GM23248 (cell line): ENCODE measurements around the gene KDM6A. TPM values are rescaled to one million over a fixed set of nuclear protein-coding genes. Genes with fewer than 3 reads are reported as not detected.

Source experiments
- DNase-seq: peaks from one replicate; pipeline ENCODE4 v3.0.0-alpha.2; 2015
- H2AFZ ChIP-seq: fragments of 200-600 bp; sonication (generic); 2 replicates; pipeline ENCODE4 v1.6.1; 2016; ENCODE audit warnings: antibody characterized with exemption
- H3F3A ChIP-seq: fragments of 200-600 bp; sonication (generic); 2 replicates; pipeline ENCODE4 v1.6.1; 2016; ENCODE audit warnings: mild to moderate bottlenecking, antibody characterized with exemption, mixed run types; ENCODE audit not compliant: insufficient read depth
- H3K27ac ChIP-seq: fragments of 200-600 bp; sonication (generic); 2 replicates; pipeline ENCODE4 v1.5.1; 2016; ENCODE audit warnings: mild to moderate bottlenecking
- H3K27me3 ChIP-seq: fragments of 200-600 bp; sonication (generic); replicated peaks from 2 replicates; pipeline ENCODE4 v1.6.1; 2016; ENCODE audit warnings: mild to moderate bottlenecking; ENCODE audit not compliant: insufficient read depth
- H3K36me3 ChIP-seq: fragments of 200-600 bp; sonication (generic); 2 replicates; pipeline ENCODE4 v1.6.1; 2016; ENCODE audit warnings: low read depth, mild to moderate bottlenecking
- H3K4me1 ChIP-seq: fragments of 200-600 bp; sonication (generic); 2 replicates; pipeline ENCODE4 v1.6.1; 2016; ENCODE audit warnings: mild to moderate bottlenecking; ENCODE audit not compliant: insufficient read depth
- H3K4me2 ChIP-seq: fragments of 200-600 bp; sonication (generic); one replicate; pipeline ENCODE4 v1.6.1; 2016; ENCODE audit warnings: mild to moderate bottlenecking; ENCODE audit not compliant: unreplicated experiment
- H3K4me3 ChIP-seq: fragments of 200-600 bp; sonication (generic); 2 replicates; pipeline ENCODE4 v1.5.1; 2016; ENCODE audit warnings: mild to moderate bottlenecking
- H3K79me2 ChIP-seq: fragments of 200-600 bp; sonication (generic); 2 replicates; pipeline ENCODE4 v1.6.1; 2016; ENCODE audit warnings: mild to moderate bottlenecking; ENCODE audit not compliant: insufficient read depth
- H3K9ac ChIP-seq: fragments of 200-600 bp; sonication (generic); 2 replicates; pipeline ENCODE4 v1.6.1; 2016; ENCODE audit warnings: mild to moderate bottlenecking
- H3K9me2 ChIP-seq: fragments of 200-600 bp; sonication (generic); 2 replicates; pipeline ENCODE4 v1.6.1; 2016; ENCODE audit warnings: mixed run types, mild to moderate bottlenecking, moderate library complexity; ENCODE audit not compliant: insufficient read depth
- H3K9me3 ChIP-seq: fragments of 200-600 bp; sonication (generic); one replicate; pipeline ENCODE4 v1.6.1; 2017; ENCODE audit warnings: low read depth
- H4K20me1 ChIP-seq: fragments of 200-600 bp; sonication (generic); 2 replicates; pipeline ENCODE4 v1.6.0; 2016; ENCODE audit not compliant: insufficient read depth
- EZH2 ChIP-seq: fragments of 200-600 bp; sonication (generic); IDR thresholded peaks from 2 replicates; pipeline ENCODE4 v1.6.1; 2018; ENCODE audit warnings: antibody characterized with exemption, mild to moderate bottlenecking; ENCODE audit not compliant: insufficient read depth, poor library complexity, severe bottlenecking
- EZH2phosphoT487 ChIP-seq: fragments of 200-600 bp; sonication (generic); IDR thresholded peaks from 2 replicates; pipeline ENCODE4 v1.6.1; 2018; ENCODE audit warnings: antibody characterized with exemption, moderate library complexity, mild to moderate bottlenecking, low read depth; ENCODE audit not compliant: insufficient read depth
- WGBS, 2 experiments: methylation state at CpG; one replicate each; pipeline ENCODE4 v1.1.6; 2015 to 2017; ENCODE audit warnings: low lambda C conversion rate in 2 of 2, low coverage in 1 of 2; ENCODE audit errors: missing lambda C conversion rate in 2 of 2; 5-methylcytosine and 5-hydroxymethylcytosine counted together
- in situ Hi-C: fragments of 300-500 bp; cut with MboI; formaldehyde crosslinking; loops from 2 replicates; pipeline ENCODE4 v1.15.0; 2020
- polyA plus RNA-seq: library from polyadenylated mRNA; unstranded; fragments of >200 nt; fragmentation: Nextera tagmentation; extraction: Ambion mirVana; gene quantifications from 2 replicates; pipeline ENCODE4 v1.2.1, GENCODE V29; 2016
- total RNA-seq: library from RNA; depleted of rRNA; stranded (reverse); fragments of >200 nt; shearing (Covaris generic); gene quantifications from 2 replicates; pipeline ENCODE4 v1.2.3, GENCODE V29; 2014

KDM6A gene
- total and polyA plus RNA-seq, 2 experiments from 2014 or later, result 5.8 to 12.0 TPM

- Histone ChIP-seq H3F3A (no peaks in the 10 kb centered on the region), H3K79me2 (peaks cover 100% of the 10 kb centered on the region), H4K20me1 (no peaks in the 10 kb centered on the region; the same call in 1 of the 2 replicates), H3K9ac (no peak overlapping the region), H2AFZ (no peak overlapping the region), H3K27ac (no peak overlapping the region), H3K4me2 (no peak overlapping the region), H3K4me3 (no peak overlapping the region), H3K9me2 (no peaks in the 10 kb centered on the region), H3K4me1 (no peaks in the 10 kb centered on the region), H3K27me3 (no peaks in the 10 kb centered on the region), H3K9me3 (no peaks in the 10 kb centered on the region), H3K36me3 (no peaks in the 10 kb centered on the region)
- TF ChIP-seq EZH2phosphoT487 (no peak), EZH2 (no peak)
- in situ Hi-C loops, result no loop called here
- 17 to 25% methylated on average over 1 of the region's 1 CpG for WGBS, 2 experiments
- no peak for DNase-seq
Measured at GRCh38 chrX:44927398-44927797, 54.4 kb downstream of the KDM6A start.

GRCh38 chrX:44931441-44931973 is 58.5 kb downstream of the KDM6A start:
- H3K27me3 ChIP-seq, result no peaks in the 10 kb centered on the region
- H3K9ac ChIP-seq, result no peak overlapping the region
- peaks cover 100% of the 10 kb centered on the region for H3K79me2 ChIP-seq
- H3K4me1 ChIP-seq, result no peaks in the 10 kb centered on the region
- H2AFZ ChIP-seq, result no peak overlapping the region
- no peak overlapping the region for H3K4me3 ChIP-seq
- no peaks in the 10 kb centered on the region for H3F3A ChIP-seq
- TF ChIP-seq EZH2phosphoT487 (no peak), EZH2 (no peak)
- H3K9me2 ChIP-seq, result no peaks in the 10 kb centered on the region
- H3K36me3 ChIP-seq, result no peaks in the 10 kb centered on the region
- in situ Hi-C loops, result no loop called here
- DNase-seq, result no peak
- H3K27ac ChIP-seq, result no peak overlapping the region
- H3K4me2 ChIP-seq, result no peak overlapping the region
- no peaks in the 10 kb centered on the region for H3K9me3 ChIP-seq
- 55 to 62% methylated on average over 4 of the region's 4 CpGs for WGBS, 2 experiments
- no peaks in the 10 kb centered on the region; the same call in 1 of the 2 replicates for H4K20me1 ChIP-seq

- in situ Hi-C loops, result no loop called here
- Histone ChIP-seq H3K4me3 (no peak overlapping the region), H3K4me1 (no peaks in the 10 kb centered on the region), H3K9me3 (no peaks in the 10 kb centered on the region), H3K27ac (no peak overlapping the region), H4K20me1 (no peaks in the 10 kb centered on the region), H3K79me2 (peaks cover 100% of the 10 kb centered on the region), H3K9ac (no peak overlapping the region), H3K36me3 (no peaks in the 10 kb centered on the region), H3F3A (no peaks in the 10 kb centered on the region), H3K9me2 (no peaks in the 10 kb centered on the region), H2AFZ (no peak overlapping the region), H3K27me3 (no peaks in the 10 kb centered on the region), H3K4me2 (no peak overlapping the region)
- TF ChIP-seq EZH2phosphoT487, result no peak
- 96 to 99% methylated on average over 4 of the region's 4 CpGs for WGBS, 2 experiments
- no peak for DNase-seq
Measured at GRCh38 chrX:44935172-44935571, 62.2 kb downstream of the KDM6A start.

- Histone ChIP-seq H3K79me2 (peaks cover 100% of the 10 kb centered on the region), H3K4me3 (no peak overlapping the region), H2AFZ (no peak overlapping the region), H3K9ac (no peak overlapping the region), H3K4me1 (no peaks in the 10 kb centered on the region), H3K27me3 (no peaks in the 10 kb centered on the region), H3K27ac (no peak overlapping the region), H4K20me1 (no peaks in the 10 kb centered on the region; the same call in 1 of the 2 replicates), H3K4me2 (no peak overlapping the region), H3K9me2 (no peaks in the 10 kb centered on the region), H3F3A (no peaks in the 10 kb centered on the region), H3K36me3 (no peaks in the 10 kb centered on the region), H3K9me3 (no peaks in the 10 kb centered on the region)
- in situ Hi-C loops, result no loop called here
- no peak for DNase-seq
- WGBS, 2 experiments, result 95 to 100% methylated on average over 5 of the region's 5 CpGs
- TF ChIP-seq EZH2 (no peak), EZH2phosphoT487 (no peak)
Measured at GRCh38 chrX:44935640-44936039, 62.7 kb downstream of the KDM6A start.

GRCh38 chrX:44937606-44938005 is 64.6 kb downstream of the KDM6A start:
- H3K9ac ChIP-seq, result no peak overlapping the region
- no peaks in the 10 kb centered on the region for H3K9me3 ChIP-seq
- H3K27me3 ChIP-seq, result no peaks in the 10 kb centered on the region
- no peak for TF ChIP-seq EZH2
- TF ChIP-seq EZH2phosphoT487, result no peak
- in situ Hi-C loops, result no loop called here
- WGBS, 2 experiments, result 54 to 56% methylated on average over 2 of the region's 2 CpGs
- no peak for DNase-seq
- H3K79me2 ChIP-seq, result peaks cover 100% of the 10 kb centered on the region
- no peak overlapping the region for H2AFZ ChIP-seq
- H4K20me1 ChIP-seq, result no peaks in the 10 kb centered on the region; the same call in 1 of the 2 replicates
- no peaks in the 10 kb centered on the region for H3K36me3 ChIP-seq
- H3K27ac ChIP-seq, result no peak overlapping the region
- no peaks in the 10 kb centered on the region for H3K9me2 ChIP-seq
- H3K4me2 ChIP-seq, result no peak overlapping the region
- no peak overlapping the region for H3K4me3 ChIP-seq
- no peaks in the 10 kb centered on the region for H3K4me1 ChIP-seq
- H3F3A ChIP-seq, result no peaks in the 10 kb centered on the region
